Panc1 (cell line): ENCODE data around the gene SRSF2.

ENCODE experiments used
- SIN3A ChIP-seq: IDR thresholded peaks from 2 replicates; pipeline ENCODE4 v1.6.1; 2012; ENCODE audit warnings: low read depth, mild to moderate bottlenecking, low read length, moderate library complexity, borderline replicate concordance; ENCODE audit not compliant: insufficient read depth
- TF ChIP-seq, protein P1 (sequence below): fragments of 450-650 bp; IDR thresholded peaks from 2 replicates; pipeline ENCODE4 v1.5.1; 2017; ENCODE audit warnings: mild to moderate bottlenecking

DNA sequence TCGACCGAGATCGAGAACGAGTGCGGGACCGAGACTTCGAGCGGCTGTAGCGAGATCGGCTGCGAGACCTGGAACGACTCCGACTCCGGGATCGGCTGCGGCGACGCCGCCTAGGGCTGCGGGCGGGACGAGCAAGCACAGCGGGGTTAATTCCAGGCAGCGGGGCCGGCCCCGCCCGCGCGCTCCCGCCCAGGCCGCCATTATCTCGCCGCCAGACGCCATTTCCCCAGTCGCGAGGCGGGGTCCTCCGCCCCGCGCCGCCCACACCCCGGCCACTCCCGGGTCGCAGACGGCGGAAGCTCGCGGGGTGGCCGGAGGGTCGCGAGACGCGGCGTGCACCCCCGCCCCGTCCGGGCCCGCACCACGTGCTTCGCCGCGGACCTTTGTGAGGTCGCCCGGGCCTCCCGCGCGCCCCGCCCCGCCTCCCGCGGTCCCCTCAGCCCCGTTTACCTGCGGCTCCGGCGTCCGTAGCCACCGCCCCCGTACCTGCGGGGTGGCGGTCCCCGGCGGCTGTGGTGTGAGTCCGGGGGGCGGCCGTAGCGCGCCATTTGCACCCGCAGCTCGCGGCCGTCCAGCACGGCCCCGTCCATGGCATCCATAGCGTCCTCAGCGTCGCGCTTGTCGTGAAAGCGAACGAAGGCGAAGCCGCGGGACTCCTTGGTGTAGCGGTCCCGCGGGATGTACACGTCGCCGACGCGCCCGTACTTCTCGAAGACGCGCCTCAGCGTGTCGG lies 616 bp downstream of the SRSF2 start:
- peak; percentile 90; the same call in 1 of the 2 replicates for TF ChIP-seq SIN3A
- TF ChIP-seq, protein P1, sequence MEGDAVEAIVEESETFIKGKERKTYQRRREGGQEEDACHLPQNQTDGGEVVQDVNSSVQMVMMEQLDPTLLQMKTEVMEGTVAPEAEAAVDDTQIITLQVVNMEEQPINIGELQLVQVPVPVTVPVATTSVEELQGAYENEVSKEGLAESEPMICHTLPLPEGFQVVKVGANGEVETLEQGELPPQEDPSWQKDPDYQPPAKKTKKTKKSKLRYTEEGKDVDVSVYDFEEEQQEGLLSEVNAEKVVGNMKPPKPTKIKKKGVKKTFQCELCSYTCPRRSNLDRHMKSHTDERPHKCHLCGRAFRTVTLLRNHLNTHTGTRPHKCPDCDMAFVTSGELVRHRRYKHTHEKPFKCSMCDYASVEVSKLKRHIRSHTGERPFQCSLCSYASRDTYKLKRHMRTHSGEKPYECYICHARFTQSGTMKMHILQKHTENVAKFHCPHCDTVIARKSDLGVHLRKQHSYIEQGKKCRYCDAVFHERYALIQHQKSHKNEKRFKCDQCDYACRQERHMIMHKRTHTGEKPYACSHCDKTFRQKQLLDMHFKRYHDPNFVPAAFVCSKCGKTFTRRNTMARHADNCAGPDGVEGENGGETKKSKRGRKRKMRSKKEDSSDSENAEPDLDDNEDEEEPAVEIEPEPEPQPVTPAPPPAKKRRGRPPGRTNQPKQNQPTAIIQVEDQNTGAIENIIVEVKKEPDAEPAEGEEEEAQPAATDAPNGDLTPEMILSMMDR = no peak; the same call in 1 of the 2 replicates
